HG02610 (cell line): ENCODE data around the gene CYP46A1.

Source experiments
- ATAC-seq: cut with Tn5 transposase; IDR thresholded peaks from one replicate; pipeline ENCODE4 v1.9.1; 2021; ENCODE audit warnings: mild to moderate bottlenecking, moderate library complexity; ENCODE audit not compliant: unreplicated experiment

The CYP46A1 gene

GRCh38 chr14:99707420-99707819, 23.3 kb downstream of the CYP46A1 start:
- no peak for ATAC-seq

GRCh38 chr14:99707921-99708320, 23.8 kb downstream of the CYP46A1 start:
- no peak for ATAC-seq

- ATAC-seq = no peak
Observed at GRCh38 chr14:99708449-99708848, 24.4 kb downstream of the CYP46A1 start.

GRCh38 chr14:99713972-99714371, 29.9 kb downstream of the CYP46A1 start:
- ATAC-seq = no peak

- no peak for ATAC-seq
Observed at GRCh38 chr14:99715266-99716000, 31.3 kb downstream of the CYP46A1 start.

- no peak for ATAC-seq
Observed at GRCh38 chr14:99716091-99716849, 32.2 kb downstream of the CYP46A1 start.

- no peak for ATAC-seq
Observed at GRCh38 chr14:99716850-99717681, 33.0 kb downstream of the CYP46A1 start.

- ATAC-seq = no peak
Observed at GRCh38 chr14:99717682-99718013, 33.5 kb downstream of the CYP46A1 start.

GRCh38 chr14:99718031-99718810, 34.1 kb downstream of the CYP46A1 start:
- ATAC-seq = no peak

GRCh38 chr14:99718811-99719192, 34.7 kb downstream of the CYP46A1 start:
- no peak for ATAC-seq

GRCh38 chr14:99720941-99721791, 37.1 kb downstream of the CYP46A1 start:
- ATAC-seq = no peak

GRCh38 chr14:99721792-99722516, 37.9 kb downstream of the CYP46A1 start:
- no peak for ATAC-seq

- ATAC-seq = no peak
Observed at GRCh38 chr14:99722741-99723140, 38.6 kb downstream of the CYP46A1 start.

- ATAC-seq = no peak
Observed at GRCh38 chr14:99724196-99724891, 40.2 kb downstream of the CYP46A1 start.

- ATAC-seq = no peak
Observed at GRCh38 chr14:99724939-99725773, 41.1 kb downstream of the CYP46A1 start.

- ATAC-seq = no peak
Observed at GRCh38 chr14:99725774-99726537, 41.9 kb downstream of the CYP46A1 start.

GRCh38 chr14:99726538-99727095, 42.5 kb downstream of the CYP46A1 start:
- no peak for ATAC-seq
